HEK293 (cell line): ENCODE results near the gene GABRB2.
"Not testable (repeated sequence)": the region's sequence is repeated elsewhere in the genome, so short reads cannot be mapped to it uniquely, and the experiment has no call there.

ENCODE experiments used
- CTCF ChIA-PET: fragments of 350-600 bp; formaldehyde crosslinking; extraction: SDS; loops from one replicate; lab custom pipeline; 2021; ENCODE audit warnings: antibody characterized with exemption; lab: Yijun Ruan, JAX
- POLR2A ChIA-PET: fragments of 300-600 bp; formaldehyde crosslinking; extraction: SDS; loops from one replicate; lab custom pipeline; 2020; ENCODE audit warnings: antibody characterized with exemption, inconsistent platforms; lab: Yijun Ruan, JAX
- H3K27ac ChIP-seq: fragments of 200-500 bp; sonication (Bioruptor generic); 2 replicates; pipeline ENCODE4 v1.5.1; 2014; ENCODE audit warnings: low read depth, low read length, control low read depth, inconsistent platforms; ENCODE audit errors: extremely low read depth
- H3K36me3 ChIP-seq, 2 experiments: fragments of 200-500 bp in 1 of 2; sonication (Bioruptor generic) in 1 of 2; 1 replicate in 1 of 2; 2 replicates in 1 of 2; pipeline ENCODE4 v1.5.1; 2014 to 2017; ENCODE audit warnings: inconsistent platforms in 2 of 2, low read length in 2 of 2; ENCODE audit not compliant: control insufficient read depth in 2 of 2, insufficient read depth in 1 of 2
- H3K4me1 ChIP-seq: fragments of 200-500 bp; sonication (Bioruptor generic); 2 replicates; pipeline ENCODE4 v1.5.1; 2014; ENCODE audit warnings: mild to moderate bottlenecking, low read length, inconsistent platforms; ENCODE audit not compliant: control insufficient read depth, insufficient read depth
- H3K4me3 ChIP-seq: 2 replicates; pipeline ENCODE4 v1.5.1; 2011; ENCODE audit warnings: low read depth, mild to moderate bottlenecking, control low read depth, low read length, moderate library complexity
- H3K9me3 ChIP-seq: fragments of 200-500 bp; sonication (Bioruptor generic); 2 replicates; pipeline ENCODE4 v1.5.1; 2014; ENCODE audit warnings: low read depth, low read length, inconsistent platforms; ENCODE audit not compliant: control insufficient read depth, insufficient read depth
- HIC1 ChIP-seq: fragments of 450-650 bp; formaldehyde crosslinking; IDR thresholded peaks from 2 replicates; pipeline ENCODE4 v1.5.1; 2016; ENCODE audit warnings: missing biosample characterization, missing genetic modification characterization
- HOXD13 ChIP-seq: sonication (generic); formaldehyde crosslinking; IDR thresholded peaks from 2 replicates; pipeline ENCODE4 v1.8.0; 2022; ENCODE audit warnings: missing genetic modification reagents, borderline replicate concordance
- PATZ1 ChIP-seq: fragments of 450-650 bp; formaldehyde crosslinking; IDR thresholded peaks from 2 replicates; pipeline ENCODE4 v1.5.1; 2016; ENCODE audit warnings: missing biosample characterization, missing genetic modification characterization
- ZBTB20 ChIP-seq: fragments of 450-650 bp; formaldehyde crosslinking; IDR thresholded peaks from 2 replicates; pipeline ENCODE4 v1.5.1; 2016; ENCODE audit warnings: missing biosample characterization, missing genetic modification characterization
- ZBTB7A ChIP-seq: fragments of 450-650 bp; formaldehyde crosslinking; IDR thresholded peaks from 2 replicates; pipeline ENCODE4 v1.5.1; 2016; ENCODE audit warnings: low read depth, missing biosample characterization, missing genetic modification characterization
- ZFP3 ChIP-seq: fragments of 450-650 bp; formaldehyde crosslinking; IDR thresholded peaks from 2 replicates; pipeline ENCODE4 v1.5.1; 2016; ENCODE audit warnings: low read depth, missing biosample characterization, missing genetic modification characterization
- ZNF146 ChIP-seq: fragments of 450-650 bp; formaldehyde crosslinking; IDR thresholded peaks from 2 replicates; pipeline ENCODE4 v1.5.1; 2016; ENCODE audit warnings: missing biosample characterization, missing genetic modification characterization
- ZNF157 ChIP-seq: fragments of 450-650 bp; formaldehyde crosslinking; IDR thresholded peaks from 2 replicates; pipeline ENCODE4 v1.5.1; 2016; ENCODE audit warnings: missing biosample characterization, missing genetic modification characterization
- ZNF23 ChIP-seq: fragments of 450-650 bp; formaldehyde crosslinking; IDR thresholded peaks from 2 replicates; pipeline ENCODE4 v1.5.1; 2016; ENCODE audit warnings: missing biosample characterization, missing genetic modification characterization, borderline replicate concordance
- ZNF366 ChIP-seq: fragments of 450-650 bp; formaldehyde crosslinking; conservative IDR thresholded peaks from 2 replicates; pipeline ENCODE4 v1.5.1; 2016; ENCODE audit warnings: missing biosample characterization, missing genetic modification characterization
- ZNF433 ChIP-seq: fragments of 450-650 bp; formaldehyde crosslinking; IDR thresholded peaks from 2 replicates; pipeline ENCODE4 v1.5.1; 2016; ENCODE audit warnings: missing biosample characterization, missing genetic modification characterization, low read depth
- ZNF521 ChIP-seq: fragments of 450-650 bp; formaldehyde crosslinking; IDR thresholded peaks from 2 replicates; pipeline ENCODE4 v1.5.1; 2017; ENCODE audit warnings: missing biosample characterization, mild to moderate bottlenecking, missing genetic modification characterization
- ZNF571 ChIP-seq: fragments of 450-650 bp; formaldehyde crosslinking; IDR thresholded peaks from 2 replicates; pipeline ENCODE4 v1.5.0; 2017; ENCODE audit warnings: missing biosample characterization, missing genetic modification characterization
- ZNF654 ChIP-seq: fragments of 450-650 bp; formaldehyde crosslinking; IDR thresholded peaks from 2 replicates; pipeline ENCODE4 v1.5.1; 2016; ENCODE audit warnings: low read depth, missing biosample characterization, missing genetic modification characterization
- ZNF707 ChIP-seq: fragments of 450-650 bp; formaldehyde crosslinking; IDR thresholded peaks from 2 replicates; pipeline ENCODE4 v1.5.1; 2016; ENCODE audit warnings: missing biosample characterization, missing genetic modification characterization
- ZNF777 ChIP-seq: fragments of 450-650 bp; formaldehyde crosslinking; IDR thresholded peaks from 2 replicates; pipeline ENCODE4 v1.5.1; 2017; ENCODE audit warnings: missing biosample characterization, missing genetic modification characterization, borderline replicate concordance
- TF ChIP-seq, protein P1 (sequence below): fragments of 450-650 bp; formaldehyde crosslinking; IDR thresholded peaks from 2 replicates; pipeline ENCODE4 v1.5.1; 2016; ENCODE audit warnings: missing biosample characterization, missing genetic modification characterization, low read depth
- TF ChIP-seq, protein P2 (sequence below): fragments of 450-650 bp; formaldehyde crosslinking; IDR thresholded peaks from 2 replicates; pipeline ENCODE4 v1.5.1; 2017; ENCODE audit warnings: missing biosample characterization, missing genetic modification characterization
- TF ChIP-seq, protein P3 (sequence below): fragments of 450-650 bp; formaldehyde crosslinking; IDR thresholded peaks from 2 replicates; pipeline ENCODE4 v1.5.1; 2016; ENCODE audit warnings: missing biosample characterization, missing genetic modification characterization

The GABRB2 gene

GRCh38 chr5:161299053-161299452, 247.5 kb downstream of the GABRB2 start:
- H3K4me3 ChIP-seq = no peak overlapping the region
- CTCF ChIA-PET = no interaction called here
- H3K36me3 ChIP-seq = no peaks in the 10 kb centered on the region
- no peaks in the 10 kb centered on the region for H3K4me1 ChIP-seq
- TF ChIP-seq ZNF23 (tag by site-specific recombination) (no peak), ZNF777 (no peak), HOXD13 (CRISPR knock-in tag) (no peak), ZNF433 (tag by site-specific recombination) (no peak), HIC1 (tag by site-specific recombination) (no peak), ZBTB20 (tag by site-specific recombination) (no peak), ZNF707 (tag by site-specific recombination) (no peak), PATZ1 (tag by site-specific recombination) (no peak), ZNF654 (no peak), ZNF521 (tag by site-specific recombination) (no peak), ZNF366 (tag by site-specific recombination) (no peak), ZNF571 (tag by site-specific recombination) (no peak), ZFP3 (tag by site-specific recombination) (no peak), ZBTB7A (no peak), ZNF157 (tag by site-specific recombination) (no peak)
- TF ChIP-seq, protein P1, sequence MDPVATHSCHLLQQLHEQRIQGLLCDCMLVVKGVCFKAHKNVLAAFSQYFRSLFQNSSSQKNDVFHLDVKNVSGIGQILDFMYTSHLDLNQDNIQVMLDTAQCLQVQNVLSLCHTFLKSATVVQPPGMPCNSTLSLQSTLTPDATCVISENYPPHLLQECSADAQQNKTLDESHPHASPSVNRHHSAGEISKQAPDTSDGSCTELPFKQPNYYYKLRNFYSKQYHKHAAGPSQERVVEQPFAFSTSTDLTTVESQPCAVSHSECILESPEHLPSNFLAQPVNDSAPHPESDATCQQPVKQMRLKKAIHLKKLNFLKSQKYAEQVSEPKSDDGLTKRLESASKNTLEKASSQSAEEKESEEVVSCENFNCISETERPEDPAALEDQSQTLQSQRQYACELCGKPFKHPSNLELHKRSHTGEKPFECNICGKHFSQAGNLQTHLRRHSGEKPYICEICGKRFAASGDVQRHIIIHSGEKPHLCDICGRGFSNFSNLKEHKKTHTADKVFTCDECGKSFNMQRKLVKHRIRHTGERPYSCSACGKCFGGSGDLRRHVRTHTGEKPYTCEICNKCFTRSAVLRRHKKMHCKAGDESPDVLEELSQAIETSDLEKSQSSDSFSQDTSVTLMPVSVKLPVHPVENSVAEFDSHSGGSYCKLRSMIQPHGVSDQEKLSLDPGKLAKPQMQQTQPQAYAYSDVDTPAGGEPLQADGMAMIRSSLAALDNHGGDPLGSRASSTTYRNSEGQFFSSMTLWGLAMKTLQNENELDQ (tag by site-specific recombination) = no peak
- TF ChIP-seq, protein P2, sequence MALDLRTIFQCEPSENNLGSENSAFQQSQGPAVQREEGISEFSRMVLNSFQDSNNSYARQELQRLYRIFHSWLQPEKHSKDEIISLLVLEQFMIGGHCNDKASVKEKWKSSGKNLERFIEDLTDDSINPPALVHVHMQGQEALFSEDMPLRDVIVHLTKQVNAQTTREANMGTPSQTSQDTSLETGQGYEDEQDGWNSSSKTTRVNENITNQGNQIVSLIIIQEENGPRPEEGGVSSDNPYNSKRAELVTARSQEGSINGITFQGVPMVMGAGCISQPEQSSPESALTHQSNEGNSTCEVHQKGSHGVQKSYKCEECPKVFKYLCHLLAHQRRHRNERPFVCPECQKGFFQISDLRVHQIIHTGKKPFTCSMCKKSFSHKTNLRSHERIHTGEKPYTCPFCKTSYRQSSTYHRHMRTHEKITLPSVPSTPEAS (tag by site-specific recombination) = no peak
- no peaks in the 10 kb centered on the region for H3K9me3 ChIP-seq
- H3K27ac ChIP-seq = no peak overlapping the region
- POLR2A ChIA-PET = no interaction called here

- POLR2A ChIA-PET, H3K4me1 ChIP-seq, H3K4me3 ChIP-seq, H3K27ac ChIP-seq, H3K9me3 ChIP-seq, CTCF ChIA-PET, H3K36me3 ChIP-seq: not testable (repeated sequence)
- TF ChIP-seq, protein P3, sequence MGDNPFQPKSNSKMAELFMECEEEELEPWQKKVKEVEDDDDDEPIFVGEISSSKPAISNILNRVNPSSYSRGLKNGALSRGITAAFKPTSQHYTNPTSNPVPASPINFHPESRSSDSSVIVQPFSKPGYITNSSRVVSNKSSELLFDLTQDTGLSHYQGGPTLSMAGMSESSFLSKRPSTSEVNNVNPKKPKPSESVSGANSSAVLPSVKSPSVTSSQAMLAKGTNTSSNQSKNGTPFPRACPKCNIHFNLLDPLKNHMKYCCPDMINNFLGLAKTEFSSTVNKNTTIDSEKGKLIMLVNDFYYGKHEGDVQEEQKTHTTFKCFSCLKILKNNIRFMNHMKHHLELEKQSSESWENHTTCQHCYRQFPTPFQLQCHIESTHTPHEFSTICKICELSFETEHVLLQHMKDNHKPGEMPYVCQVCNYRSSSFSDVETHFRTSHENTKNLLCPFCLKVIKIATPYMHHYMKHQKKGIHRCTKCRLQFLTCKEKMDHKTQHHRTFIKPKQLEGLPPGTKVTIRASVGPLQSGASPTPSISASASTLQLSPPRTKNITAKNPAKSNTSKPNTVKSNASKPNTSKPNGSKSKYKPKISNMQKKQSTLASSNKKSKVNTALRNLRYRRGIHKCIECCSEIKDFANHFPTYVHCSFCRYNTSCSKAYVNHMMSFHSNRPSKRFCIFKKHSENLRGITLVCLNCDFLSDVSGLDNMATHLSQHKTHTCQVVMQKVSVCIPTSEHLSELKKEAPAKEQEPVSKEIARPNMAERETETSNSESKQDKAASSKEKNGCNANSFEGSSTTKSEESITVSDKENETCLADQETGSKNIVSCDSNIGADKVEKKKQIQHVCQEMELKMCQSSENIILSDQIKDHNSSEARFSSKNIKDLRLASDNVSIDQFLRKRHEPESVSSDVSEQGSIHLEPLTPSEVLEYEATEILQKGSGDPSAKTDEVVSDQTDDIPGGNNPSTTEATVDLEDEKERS (tag by site-specific recombination) = 0 out of 2 replicates have a peak, but pooled peaks have one; percentile 43
- TF ChIP-seq ZNF146 (tag by site-specific recombination) = peak; percentile 60; the same call in 1 of the 2 replicates
These were observed 249.1 kb downstream of the GABRB2 start for GRCh38 chr5:161297388-161297787.
